EL (cell line): ENCODE results near the gene PARK7.
"Not testable (repeated sequence)": the region's sequence is repeated elsewhere in the genome, so short reads cannot be mapped to it uniquely, and the experiment has no call there.

Experiments used
- DNase-seq: peaks from one replicate; pipeline ENCODE4 v3.0.0-alpha.2; 2016

The PARK7 gene

DNA sequence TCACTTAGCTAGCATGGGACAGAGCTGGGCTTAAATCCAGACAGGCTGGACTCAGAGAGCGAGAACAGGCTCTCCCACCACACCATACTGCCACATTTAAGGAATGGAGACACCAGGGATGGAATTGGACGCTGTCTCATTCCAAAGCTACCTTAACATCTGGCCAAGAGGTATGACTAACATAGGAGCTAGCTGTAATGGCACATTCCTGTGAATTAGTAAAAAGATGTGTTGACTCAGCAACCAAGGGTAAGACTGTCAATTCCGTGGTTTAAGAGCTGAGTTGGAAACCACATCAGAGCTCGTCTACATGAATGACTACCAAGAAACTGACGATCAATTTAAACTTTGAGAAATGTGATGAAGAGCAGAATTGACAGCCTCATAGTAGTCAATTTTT, 12.6 kb upstream of the PARK7 start:
- DNase-seq: peak; percentile 88

DNA sequence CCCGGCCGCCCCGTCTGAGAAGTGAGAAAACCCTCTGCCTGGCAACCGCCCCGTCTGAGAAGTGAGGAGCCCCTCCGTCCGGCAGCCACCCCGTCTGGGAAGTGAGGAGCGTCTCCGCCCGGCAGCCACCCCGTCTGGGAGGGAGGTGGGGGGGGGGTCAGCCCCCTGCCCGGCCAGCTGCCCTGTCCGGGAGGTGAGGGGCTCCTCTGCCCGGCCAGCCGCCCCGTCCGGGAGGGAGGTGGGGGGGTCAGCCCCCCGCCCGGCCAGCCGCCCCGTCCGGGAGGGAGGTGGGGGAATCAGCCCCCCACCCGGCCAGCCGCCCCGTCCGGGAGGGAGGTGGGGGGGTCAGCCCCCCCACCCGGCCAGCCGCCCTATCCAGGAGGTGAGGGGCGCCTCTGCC, 8.7 kb upstream of the PARK7 start:
- DNase-seq: not testable (repeated sequence)

DNA sequence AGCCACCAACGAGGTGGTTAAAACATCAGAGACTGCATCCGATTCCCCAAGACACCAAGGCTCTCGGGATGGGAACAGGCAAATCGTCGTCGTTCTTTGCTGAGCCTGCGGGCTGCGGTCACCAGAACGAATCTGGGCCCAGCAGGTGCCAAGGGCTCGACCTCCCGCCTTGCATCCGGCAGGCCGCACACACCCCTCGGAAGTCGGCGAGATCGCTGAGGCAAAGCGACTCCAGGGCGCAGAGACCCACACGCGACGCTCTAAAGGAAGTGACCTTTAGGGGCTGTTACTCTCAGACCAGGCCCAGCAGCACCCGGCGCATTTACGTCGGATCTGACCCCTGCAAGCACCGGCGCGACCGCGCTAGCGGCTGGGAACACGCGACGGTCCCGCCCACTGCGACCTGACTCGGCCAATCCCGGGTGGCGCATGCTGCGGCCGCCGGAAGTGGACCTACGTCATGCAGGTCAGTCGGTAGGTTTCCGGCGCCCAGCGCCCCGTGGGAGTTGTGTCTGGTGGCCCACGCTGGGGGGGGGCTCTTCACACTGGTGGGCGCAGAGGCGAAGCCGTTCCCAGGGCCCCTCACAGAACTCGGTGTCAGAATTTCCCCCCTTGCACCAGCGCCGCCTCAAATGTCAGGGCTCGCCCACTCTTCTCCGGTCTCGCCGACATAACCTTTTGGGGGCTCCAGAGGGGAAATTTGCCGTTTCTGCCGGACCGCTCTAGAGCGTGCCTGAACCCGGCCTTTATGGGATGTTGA, 7.5 kb upstream of the PARK7 start:
- DNase-seq: peak; percentile 85

DNA sequence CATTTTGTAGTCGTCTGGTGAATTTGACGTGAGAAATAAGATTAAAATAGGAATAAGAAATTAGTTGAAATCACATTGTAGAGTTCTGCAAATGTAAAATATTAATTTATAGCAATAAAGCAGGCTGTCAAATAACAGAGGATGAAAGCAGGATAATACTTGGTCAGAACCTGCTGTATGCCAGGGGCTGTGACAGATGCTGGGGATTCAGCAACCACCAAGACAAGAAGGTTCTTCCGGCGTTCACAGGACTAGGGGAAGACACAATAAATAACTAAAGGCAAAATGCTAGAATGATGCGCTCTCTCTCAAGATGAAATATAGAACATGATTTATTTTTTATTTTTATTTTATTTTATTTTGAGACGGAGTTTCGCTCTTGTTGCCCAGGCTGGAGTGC, 6.8 kb upstream of the PARK7 start:
- no peak for DNase-seq

DNA sequence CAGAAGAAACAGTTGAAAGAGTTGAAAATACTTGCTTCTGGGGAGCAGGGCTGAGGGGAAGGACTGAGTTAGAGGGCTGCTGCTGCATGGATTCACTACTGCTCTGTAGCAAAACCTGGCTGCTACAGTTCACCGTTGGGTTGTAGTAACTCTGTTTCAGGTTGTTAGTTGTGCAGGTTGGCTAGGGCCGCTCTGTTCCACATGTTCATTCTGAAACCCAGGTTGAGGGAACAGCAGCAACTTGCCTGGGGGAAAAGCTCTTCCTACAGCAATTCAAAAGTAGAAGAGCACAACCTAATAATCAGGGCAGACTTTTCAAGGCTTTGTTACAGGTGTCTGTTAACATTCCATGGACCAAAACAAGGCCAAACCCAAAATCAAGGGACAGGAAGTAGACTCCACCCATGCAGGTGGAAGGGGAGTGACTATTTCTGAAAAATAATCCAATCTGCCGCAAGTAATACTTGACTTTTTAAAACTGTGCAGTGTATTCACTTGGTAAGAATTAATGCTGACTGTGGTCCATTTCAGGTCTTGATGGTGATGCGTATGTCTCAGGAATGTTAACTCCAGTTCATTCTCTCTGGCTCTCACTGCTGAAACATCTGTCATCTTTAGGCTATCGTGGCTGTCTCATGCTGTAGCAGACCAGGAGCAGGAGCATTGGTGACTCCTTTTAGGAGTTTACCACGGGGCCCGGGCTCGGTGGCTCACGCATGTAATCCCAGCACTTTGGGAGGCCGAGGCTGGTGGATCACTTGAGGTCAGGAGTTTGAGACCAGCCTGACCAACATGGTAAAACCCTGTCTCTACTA, 5.1 kb upstream of the PARK7 start:
- DNase-seq: peak; percentile 81

DNA sequence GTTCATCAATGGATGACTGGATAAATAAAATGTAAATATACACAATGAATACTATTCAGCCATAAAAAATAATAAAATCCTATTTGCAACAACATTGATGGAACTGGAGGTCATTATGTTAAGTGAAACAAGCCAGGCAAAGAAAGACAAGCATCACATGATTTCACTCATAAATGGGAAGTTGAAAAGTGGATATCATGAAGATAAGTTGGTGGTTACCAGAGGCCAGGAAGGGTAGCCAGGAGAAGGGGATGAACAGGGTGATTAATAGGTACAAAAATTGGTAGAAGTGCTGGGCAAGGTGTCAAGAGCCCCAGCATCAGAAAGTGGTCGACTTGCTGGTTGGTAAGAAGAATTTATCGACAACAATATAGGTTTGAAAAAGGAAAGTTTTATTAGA, 1.3 kb upstream of the PARK7 start:
- DNase-seq: no peak

DNA sequence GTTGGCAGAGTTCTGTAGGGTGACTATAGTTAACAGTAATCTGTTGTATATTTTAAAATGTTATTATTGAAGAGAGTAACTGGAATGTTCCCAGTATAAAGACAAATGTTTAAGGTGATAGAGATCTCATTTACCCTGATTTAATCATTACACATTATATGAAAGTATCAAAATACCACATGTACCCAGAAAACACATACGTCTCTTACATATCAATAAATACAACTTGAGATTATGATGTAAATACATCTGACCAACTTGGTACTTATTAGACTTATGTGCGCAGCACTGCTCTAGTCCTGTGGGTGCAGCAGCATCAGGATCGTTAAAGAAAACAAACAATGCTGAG, 670 bp upstream of the PARK7 start:
- no peak for DNase-seq

DNA sequence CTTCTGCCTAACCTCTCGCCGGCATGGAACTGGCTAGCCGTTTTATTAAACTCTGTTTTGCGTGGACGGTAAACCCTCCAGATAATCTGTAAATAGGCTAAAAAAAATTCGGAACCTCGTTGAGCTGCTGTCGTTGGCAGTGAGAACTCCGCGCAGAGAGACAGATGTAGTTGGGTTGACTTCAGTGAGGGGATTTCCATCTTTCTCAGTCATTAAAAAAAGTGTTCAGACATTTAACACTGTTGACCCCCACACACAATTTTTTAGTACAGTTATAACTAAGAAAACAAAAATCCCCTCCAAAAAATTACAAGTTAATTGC, 464 bp downstream of the PARK7 start:
- no peak for DNase-seq

DNA sequence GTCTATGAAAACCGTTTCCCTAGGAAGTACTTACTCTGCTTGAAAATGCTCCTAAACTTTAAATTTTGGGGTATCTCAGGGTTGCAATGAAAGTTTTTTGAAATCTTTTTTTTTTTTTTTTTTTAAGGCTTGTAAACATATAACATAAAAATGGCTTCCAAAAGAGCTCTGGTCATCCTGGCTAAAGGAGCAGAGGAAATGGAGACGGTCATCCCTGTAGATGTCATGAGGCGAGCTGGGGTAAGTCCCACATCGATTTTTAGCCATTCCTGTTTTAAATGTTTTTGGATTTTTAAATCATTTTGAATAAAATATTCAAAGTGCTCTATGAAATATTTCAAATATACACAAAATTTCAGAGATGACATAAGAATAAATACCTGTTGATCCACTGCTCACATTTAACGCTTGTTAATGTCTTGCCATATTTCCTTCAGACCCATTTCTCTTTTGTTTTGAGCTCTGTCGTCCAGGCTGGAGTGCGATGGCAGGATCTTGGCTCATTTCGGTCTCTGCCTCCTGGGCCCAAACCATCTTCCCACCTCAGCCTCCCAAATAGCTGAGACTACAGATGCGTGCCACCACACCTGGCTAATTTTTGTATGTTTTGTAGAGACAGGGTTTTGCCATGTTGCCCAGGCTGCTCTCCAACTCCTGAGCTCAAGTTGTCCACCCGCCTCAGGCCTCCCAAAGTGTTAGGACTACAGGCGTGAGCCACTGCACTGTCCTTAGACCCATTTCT, 1.3 kb downstream of the PARK7 start:
- DNase-seq: no peak

DNA sequence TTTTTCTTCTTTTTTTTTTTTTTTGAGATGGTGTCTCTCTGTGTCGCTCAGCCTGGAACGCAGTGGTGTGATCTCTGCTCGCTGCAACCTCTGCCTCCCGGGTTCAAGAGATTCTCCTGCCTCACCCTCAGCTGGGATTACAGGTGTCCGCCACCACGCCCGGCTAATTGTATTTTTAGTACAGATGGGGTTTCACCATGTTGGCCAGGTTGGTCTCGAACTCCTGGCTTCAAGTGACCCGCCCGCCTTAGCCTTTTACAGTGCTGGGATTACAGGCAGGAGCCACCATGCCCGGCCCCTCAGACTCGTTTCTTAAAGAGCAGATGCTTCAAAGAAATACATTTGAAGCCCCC, 1.8 kb downstream of the PARK7 start:
- not testable (repeated sequence) for DNase-seq

DNA sequence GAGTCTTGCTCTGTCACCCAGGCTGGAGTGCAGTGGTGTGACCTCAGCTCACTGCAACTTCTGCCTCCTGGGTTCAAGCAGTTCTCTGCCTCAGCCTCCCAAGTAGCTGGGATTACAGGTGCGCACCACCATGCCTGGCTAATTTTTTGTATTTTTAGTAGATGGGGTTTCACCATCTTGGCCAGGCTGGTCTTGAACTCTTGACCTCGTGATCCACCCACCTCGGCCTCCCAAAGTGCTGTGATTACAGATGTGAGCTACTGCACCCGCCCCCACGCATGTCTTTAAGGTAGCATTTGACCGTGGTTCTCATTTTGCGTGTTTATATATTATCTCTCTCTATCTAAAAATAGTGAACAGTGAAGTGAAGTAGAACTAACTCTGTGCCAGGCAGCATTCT, 2.3 kb downstream of the PARK7 start:
- not testable (repeated sequence) for DNase-seq

DNA sequence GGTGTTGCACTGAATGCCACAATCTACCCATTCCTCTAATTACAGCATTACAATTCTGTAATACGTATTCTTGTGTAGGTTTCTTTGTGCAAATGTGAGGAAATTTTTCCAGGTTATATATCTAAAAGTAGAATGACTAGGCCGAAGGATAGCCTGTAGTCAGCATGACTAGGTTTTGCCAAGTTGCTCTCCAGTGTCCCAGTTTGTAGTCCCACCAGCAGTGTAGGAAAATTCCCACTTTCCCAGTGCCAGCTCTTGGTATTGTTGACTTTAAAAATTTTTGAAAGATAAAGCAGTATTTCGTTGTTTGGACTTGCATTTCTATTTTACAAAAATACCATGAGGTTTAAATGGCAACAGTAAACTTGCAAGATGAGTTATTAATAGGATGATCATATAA, 3.0 kb downstream of the PARK7 start:
- no peak for DNase-seq

DNA sequence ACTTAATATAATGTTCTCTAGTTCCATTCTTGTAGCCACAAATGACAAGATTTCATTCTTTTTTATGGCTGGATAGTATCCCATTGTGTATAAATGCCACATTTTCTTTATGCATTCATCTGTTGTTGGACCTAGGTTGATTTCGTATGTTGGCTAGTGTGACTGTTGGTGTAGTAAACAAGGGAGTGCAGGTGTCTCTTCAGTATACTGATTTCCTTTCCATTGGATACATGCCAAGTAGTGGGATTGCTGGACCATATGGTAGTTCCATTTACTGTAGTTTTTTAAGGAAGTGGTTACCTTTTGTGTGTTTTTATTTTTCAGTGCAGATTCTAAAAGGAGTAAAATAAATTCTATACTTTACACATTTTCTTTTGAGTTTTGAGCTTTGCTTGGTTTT, 5.7 kb downstream of the PARK7 start:
- no peak for DNase-seq

DNA sequence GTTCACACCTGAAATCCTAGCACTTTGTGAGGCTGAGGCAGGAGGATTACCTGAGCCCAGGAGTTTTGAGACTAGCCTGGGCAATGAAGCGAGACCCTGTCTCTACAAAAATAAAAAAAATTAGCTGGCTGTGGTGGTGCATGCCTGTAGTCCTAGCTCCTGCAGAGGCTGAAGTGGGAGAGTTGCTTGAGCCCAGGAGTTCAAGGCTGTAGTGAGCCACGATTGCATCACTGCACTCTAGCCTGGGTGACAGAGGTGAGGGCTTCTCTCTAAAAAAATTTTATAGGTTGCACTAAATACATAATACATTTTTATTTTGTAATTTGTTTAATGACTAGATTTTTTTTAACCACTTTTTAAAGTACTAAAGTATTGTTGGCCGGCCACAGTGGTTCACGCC, 6.1 kb downstream of the PARK7 start:
- DNase-seq: no peak

DNA sequence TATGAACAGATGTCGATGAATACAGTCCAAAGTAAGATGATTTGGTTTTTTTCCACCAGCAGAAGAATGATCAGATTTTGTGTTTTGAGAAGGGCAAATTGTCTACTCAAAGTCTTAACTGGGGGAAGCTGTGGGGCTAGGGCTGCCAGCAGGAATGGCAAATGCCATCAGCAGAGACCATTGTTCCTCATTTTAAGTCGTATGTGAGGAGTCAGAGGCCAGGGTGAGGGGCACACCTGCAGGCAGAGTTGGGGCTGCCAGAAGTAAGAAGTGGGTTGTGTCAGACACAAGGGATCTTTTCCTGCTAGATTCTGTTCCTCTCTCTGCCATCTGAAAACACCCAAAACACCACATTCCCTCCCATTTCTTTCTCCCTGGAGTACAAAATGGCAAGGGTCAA, 8.7 kb downstream of the PARK7 start:
- no peak for DNase-seq

DNA sequence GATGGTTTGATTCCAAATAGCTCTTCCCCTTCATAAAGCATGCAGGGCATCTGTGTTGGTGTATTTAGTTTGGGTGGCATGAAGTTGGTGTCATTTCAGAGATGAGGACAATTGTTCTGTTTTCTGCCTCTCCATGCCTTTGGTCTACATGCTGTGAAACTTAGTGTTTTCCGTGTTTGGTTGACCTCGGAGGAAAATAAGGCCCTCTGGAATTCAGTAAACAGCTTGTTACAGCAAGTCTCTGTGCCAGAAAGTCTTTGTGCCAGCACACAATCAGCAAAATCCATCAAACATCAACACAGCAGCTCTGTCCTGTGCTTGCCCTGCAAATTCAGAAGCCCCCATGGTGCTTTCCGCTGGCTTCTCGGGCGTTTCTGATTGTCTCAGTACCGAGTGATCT, 9.5 kb downstream of the PARK7 start:
- no peak for DNase-seq

DNA sequence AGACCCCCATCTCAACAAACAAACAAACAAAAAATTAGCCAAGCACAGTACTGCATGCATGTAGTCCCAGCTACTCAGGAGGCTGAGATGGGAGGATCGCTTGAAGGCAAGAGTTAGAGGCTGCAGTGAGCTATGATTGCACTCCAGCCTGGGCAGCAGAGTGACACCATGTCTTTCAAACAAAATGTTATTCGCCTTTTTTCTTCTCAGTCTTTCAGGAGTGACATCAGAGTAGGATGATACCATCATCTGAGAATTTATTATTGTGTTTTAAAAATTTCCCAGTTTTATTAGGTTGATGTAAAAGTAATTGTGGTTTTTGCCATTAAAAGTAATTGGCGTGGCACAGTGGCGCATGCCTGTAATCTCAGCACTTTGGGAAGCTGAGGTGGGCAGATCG, 10.8 kb downstream of the PARK7 start:
- DNase-seq: no peak

DNA sequence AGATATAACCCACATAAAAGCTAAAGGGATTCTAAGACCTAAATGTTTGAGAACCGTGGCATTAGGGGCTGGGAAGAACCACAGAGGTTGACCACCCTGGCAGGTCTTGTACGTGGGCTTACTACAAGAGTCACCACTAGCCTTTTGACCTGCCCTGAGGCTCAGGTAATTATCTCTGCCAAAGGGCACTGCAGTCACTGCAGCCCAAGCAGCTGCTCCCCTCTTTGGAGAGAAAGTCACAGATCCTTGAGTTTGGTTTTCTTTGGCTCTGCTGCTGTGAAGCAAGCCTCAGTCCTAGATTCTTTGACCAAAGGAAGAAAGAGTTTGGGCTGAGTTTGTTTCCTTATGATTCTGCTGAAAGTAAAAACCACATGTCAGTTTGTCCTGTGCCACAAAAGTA, 11.6 kb downstream of the PARK7 start:
- no peak for DNase-seq

DNA sequence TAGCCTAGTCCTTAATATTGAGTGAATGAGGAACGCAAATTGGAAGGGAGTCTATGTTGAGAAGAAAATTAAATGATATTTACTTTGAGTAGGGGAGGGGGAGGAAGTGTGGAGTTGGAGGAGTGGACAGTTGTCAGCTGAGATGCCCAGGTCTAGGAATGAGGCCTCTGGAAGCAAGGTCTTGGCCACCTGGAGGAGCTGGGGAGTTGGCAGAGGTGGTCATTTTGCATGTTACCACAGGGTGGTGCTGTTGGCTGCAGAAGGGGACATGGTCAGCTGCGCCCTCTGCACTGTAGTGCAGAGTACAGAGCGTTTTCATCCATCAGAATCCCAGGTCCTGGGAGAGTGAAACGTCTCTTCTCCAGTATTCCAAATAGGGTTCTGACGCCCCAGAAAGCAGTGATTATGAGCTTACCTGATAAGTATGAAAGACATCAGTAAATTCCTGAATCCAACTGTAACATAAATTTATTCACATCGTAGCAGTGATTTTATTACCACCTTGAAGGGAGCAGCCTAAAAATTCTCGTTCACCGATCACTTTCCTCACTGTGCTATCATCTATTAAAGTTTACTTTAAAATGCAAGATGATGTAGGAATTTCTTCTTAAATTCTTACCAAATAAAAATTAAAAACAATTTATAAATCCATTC, 13.8 kb downstream of the PARK7 start:
- peak; percentile 78 for DNase-seq

DNA sequence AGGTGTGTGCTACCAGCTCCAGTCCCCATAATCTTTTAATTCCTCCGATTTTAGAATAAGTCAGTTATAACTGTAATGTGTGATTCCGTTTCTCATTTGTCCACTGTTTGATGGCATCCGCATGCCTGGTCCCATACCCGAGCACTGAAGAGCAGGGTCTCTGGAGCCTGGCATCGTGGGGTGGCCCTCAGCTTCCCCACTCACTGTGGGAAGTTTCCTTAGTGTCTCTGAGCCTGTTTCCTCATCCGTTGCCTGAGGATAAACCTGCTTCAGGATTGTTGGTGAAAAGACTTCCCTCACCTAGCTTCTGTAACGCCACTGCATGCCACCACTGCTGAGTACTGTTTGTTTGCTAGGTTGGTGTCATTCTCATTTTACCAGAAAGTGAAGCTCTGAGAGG, 19.5 kb downstream of the PARK7 start:
- no peak for DNase-seq

DNA sequence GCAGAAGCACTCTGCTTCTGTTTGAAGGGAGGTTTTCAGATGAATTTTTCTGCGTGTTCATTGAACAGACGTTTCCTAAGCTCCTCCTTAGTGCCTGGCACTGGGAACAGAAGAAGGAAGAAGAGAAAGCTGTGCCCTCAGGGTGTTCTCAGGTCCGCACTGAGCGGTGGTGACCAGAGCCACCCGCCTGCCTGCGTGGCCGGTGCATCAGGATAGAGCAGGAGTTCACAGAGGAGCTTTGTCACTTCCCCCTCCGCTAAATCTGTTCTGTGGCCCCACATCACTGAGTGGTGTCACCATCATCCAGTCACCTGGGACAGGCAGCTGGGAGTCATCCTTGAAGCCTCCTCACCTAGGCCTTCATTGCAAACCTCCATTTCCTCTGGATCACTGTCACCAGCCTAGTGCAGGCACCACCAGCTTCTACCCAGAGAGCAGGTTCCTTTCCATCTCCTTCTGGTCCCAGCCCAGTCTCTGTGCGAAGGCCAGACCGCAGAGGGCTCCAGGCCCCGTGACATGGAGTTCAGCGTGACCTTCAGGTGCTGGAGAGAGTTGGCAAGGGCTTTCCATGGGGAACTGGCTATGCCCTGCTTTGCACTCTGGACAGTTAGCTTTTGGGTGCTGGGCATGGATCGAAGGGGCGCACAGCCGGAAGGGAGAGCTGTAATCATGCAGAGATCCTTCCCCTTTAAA, 21.7 kb downstream of the PARK7 start:
- DNase-seq: no peak

DNA sequence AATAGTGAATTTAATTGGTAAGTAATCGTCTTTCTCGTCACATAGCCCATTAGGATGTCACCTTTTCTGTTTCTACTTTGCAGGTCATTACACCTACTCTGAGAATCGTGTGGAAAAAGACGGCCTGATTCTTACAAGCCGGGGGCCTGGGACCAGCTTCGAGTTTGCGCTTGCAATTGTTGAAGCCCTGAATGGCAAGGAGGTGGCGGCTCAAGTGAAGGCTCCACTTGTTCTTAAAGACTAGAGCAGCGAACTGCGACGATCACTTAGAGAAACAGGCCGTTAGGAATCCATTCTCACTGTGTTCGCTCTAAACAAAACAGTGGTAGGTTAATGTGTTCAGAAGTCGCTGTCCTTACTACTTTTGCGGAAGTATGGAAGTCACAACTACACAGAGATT, 23.3 kb downstream of the PARK7 start:
- DNase-seq: no peak
